ENCODE measurements around the gene NUP153. TPM values are rescaled to one million over a fixed set of nuclear protein-coding genes. Genes with fewer than 3 reads are reported as not detected.

Gene NUP153
- total RNA-seq, 1 donor from 2014 or later = 32.6 TPM

DNA sequence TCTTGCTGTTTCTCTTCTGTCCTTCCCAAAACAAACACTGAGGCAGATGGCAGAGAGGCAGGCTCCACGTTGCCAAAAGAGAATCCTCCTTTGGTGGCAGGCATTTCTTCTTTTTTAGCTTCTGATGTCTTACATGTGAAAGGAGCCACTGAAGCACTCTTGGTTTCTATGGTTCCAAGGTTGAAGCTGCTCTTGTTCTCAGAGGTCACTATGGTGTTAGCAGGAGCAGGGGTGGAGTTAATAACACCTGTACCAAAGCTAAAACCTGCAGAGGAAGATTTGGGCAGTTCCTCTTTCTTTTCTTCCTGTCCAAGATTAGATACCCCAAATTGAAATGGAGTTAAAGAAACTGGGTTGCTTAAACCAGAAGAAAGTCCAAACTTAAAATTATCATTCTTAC lies 77.9 kb downstream of the NUP153 start:
- Histone ChIP-seq H3K4me3 (ENCODE audit: low read depth, low read length) (no peak overlapping the region), H3K27me3 (ENCODE audit: control insufficient read depth, insufficient read depth, low read length) (no peaks in the 10 kb centered on the region), H3K36me3 (ENCODE audit: control insufficient read depth, insufficient read depth, low read length) (no peaks in the 10 kb centered on the region)
- TF ChIP-seq CTCF (IDR thresholded peaks at IDR 0.05; ENCODE audit: insufficient read depth, low read length, poor library complexity, severe bottlenecking) = no peak
- DNase-seq (ENCODE audit: low read depth) = no peak

DNA sequence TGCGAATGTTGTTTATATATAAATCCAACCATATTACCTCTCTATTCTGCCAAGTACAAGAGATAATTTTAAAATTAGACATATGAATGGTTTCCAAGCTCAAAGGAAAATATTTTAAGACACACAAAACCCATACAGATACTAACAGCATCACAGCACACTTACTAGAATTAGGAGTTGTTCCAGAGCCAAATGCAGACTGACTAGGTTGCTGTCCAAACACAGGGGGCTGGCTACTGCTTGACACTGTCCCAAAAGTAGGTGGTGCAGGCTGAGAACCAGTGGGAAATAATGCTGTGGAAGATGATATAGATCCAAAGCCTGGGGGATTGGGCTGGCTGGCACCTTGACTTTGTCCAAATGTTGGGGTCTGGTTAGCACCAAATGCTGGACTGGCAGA lies 82.3 kb downstream of the NUP153 start:
- H3K4me3 ChIP-seq (ENCODE audit: low read depth, low read length) = no peak overlapping the region
- no peaks in the 10 kb centered on the region for H3K27me3 ChIP-seq (ENCODE audit: control insufficient read depth, insufficient read depth, low read length)
- peaks cover 2% of the 10 kb centered on the region for H3K36me3 ChIP-seq (ENCODE audit: control insufficient read depth, insufficient read depth, low read length)
- no peak for TF ChIP-seq CTCF (IDR thresholded peaks at IDR 0.05; ENCODE audit: insufficient read depth, low read length, poor library complexity, severe bottlenecking)
- DNase-seq (ENCODE audit: low read depth) = no peak

DNA sequence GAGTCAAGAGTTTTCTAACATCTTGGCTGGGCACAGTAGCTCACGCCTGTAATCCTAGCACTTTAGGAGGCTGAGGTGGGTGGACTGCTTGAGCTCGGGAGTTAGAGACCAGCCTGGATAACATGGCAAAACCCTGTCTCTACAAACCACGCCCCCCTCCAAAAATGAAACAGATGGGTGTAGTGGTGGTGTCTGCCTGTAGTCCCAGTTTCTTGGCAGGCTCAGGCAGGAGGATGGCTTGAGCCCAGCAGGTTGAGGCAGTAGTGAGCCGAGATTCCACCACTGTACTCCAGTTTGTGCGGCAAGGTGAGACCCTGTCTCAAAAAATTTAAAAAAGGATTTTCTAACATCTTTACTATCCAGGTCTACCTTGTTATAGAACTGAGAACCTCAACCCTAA lies 84.6 kb downstream of the NUP153 start:
- TF ChIP-seq CTCF (IDR thresholded peaks at IDR 0.05; ENCODE audit: insufficient read depth, low read length, poor library complexity, severe bottlenecking) = no peak
- Histone ChIP-seq H3K36me3 (ENCODE audit: control insufficient read depth, insufficient read depth, low read length) (peaks cover 2% of the 10 kb centered on the region), H3K4me3 (ENCODE audit: low read depth, low read length) (no peak overlapping the region)

DNA sequence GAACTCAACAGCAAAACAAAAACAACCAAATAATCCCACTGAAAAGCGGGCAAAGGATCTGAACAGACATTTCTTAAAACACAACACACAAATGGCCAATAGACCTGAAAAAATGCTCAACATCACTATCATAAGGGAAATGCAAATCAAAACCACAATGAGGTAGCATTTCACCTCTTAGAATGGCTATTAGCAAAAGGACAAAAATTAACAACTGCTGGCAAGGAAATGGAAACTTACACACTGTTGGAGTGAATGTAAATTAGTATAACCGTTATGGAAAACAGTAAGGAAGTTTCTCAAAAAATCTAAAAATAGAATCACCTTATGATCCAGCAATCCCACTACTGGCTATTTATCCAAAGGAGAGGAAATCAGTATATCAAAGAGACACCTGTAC lies 85.7 kb downstream of the NUP153 start:
- H3K36me3 ChIP-seq (ENCODE audit: control insufficient read depth, insufficient read depth, low read length) = peaks cover 2% of the 10 kb centered on the region
- H3K27me3 ChIP-seq (ENCODE audit: control insufficient read depth, insufficient read depth, low read length) = no peaks in the 10 kb centered on the region
- no peak for TF ChIP-seq CTCF (IDR thresholded peaks at IDR 0.05; ENCODE audit: insufficient read depth, low read length, poor library complexity, severe bottlenecking)
- DNase-seq (ENCODE audit: low read depth) = no peak
- H3K4me3 ChIP-seq (ENCODE audit: low read depth, low read length) = no peak overlapping the region

More for the DNA sequence above, 84.6 kb downstream of the NUP153 start:
- H3K27me3 ChIP-seq (ENCODE audit: control insufficient read depth, insufficient read depth, low read length) = no peaks in the 10 kb centered on the region
- no peak for DNase-seq (ENCODE audit: low read depth)

DNA sequence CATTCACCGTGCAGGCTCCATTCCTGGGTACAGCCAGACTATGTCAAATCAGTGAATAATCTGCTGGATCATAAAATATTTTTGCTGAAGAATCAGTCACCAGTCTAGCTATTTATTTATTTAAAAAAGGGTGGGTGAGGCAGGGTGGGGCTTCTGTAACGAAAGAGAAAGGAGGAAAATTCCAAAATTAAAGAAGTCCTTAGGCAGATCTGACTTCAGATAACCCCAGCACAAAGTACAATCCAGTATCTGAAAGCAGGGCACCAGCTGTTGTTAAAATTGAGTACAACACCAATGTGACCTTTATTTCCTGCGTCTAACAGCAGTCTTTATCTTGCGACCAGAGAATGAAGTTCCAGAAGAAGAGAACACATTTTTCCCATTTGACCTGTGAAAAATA lies 90.9 kb downstream of the NUP153 start:
- H3K27me3 ChIP-seq (ENCODE audit: control insufficient read depth, insufficient read depth, low read length) = no peaks in the 10 kb centered on the region
- DNase-seq (ENCODE audit: low read depth) = no peak
- peaks cover 2% of the 10 kb centered on the region for H3K36me3 ChIP-seq (ENCODE audit: control insufficient read depth, insufficient read depth, low read length)
- no peak overlapping the region for H3K4me3 ChIP-seq (ENCODE audit: low read depth, low read length)
- TF ChIP-seq CTCF (IDR thresholded peaks at IDR 0.05; ENCODE audit: insufficient read depth, low read length, poor library complexity, severe bottlenecking) = no peak

GRCh38 chr6:17612048-17612447 lies 94.7 kb downstream of the NUP153 start:
- DNase-seq (ENCODE audit: low read depth) = no peak
- TF ChIP-seq CTCF (IDR thresholded peaks at IDR 0.05; ENCODE audit: insufficient read depth, low read length, poor library complexity, severe bottlenecking) = no peak

More at GRCh38 chr6:17612048-17612447, 94.7 kb downstream of the NUP153 start:
- Histone ChIP-seq H3K4me3 (ENCODE audit: low read depth, low read length) (no peak overlapping the region), H3K27me3 (ENCODE audit: control insufficient read depth, insufficient read depth, low read length) (no peaks in the 10 kb centered on the region), H3K36me3 (ENCODE audit: control insufficient read depth, insufficient read depth, low read length) (no peaks in the 10 kb centered on the region)
